Hematopoietic multipotent progenitor cell treated with erythropoietin and hydrocortisone succinate and interleukin-3 and kit ligand, for 15 days (in vitro differentiated cells): ENCODE results near the gene USP6NL.

Experiments used
- DNase-seq: peaks from one replicate; pipeline ENCODE4 v3.0.0-alpha.2; 2015; ENCODE audit warnings: low spot score

Gene USP6NL

DNA sequence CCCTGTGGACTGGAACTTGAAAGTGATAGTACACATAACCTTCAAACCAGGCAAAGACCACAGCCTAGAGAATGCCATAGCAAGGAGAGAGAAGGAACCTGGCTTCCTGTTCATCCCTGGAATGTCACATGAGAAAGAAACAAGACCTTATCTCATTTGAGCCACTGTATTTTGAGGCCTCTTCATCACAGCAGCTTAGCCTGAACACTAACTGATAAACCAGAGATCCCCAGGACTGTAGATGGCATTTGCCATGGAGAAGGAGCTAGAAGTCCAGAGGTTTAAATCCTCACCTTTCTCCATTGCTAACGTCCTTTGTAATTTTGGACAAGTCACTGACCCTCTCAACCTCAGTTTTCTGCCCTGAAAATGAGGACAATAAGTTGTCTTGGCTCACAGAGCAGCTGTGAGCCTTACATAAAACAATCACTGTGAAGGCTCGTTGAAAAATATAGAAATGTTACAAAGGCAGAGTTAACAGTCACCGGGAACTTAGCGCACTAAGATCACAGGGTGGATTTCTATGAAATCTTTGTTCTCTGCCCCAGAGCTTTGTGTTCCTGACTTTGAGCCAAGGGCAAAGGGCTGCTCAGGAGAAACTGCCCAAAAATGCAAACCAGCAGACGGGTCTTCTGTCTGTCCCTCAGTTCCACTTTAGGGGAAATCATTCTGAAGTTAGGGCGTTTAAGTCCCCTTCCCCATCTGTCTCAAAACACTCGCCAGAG, 197.0 kb downstream of the USP6NL start:
- no peak for DNase-seq

DNA sequence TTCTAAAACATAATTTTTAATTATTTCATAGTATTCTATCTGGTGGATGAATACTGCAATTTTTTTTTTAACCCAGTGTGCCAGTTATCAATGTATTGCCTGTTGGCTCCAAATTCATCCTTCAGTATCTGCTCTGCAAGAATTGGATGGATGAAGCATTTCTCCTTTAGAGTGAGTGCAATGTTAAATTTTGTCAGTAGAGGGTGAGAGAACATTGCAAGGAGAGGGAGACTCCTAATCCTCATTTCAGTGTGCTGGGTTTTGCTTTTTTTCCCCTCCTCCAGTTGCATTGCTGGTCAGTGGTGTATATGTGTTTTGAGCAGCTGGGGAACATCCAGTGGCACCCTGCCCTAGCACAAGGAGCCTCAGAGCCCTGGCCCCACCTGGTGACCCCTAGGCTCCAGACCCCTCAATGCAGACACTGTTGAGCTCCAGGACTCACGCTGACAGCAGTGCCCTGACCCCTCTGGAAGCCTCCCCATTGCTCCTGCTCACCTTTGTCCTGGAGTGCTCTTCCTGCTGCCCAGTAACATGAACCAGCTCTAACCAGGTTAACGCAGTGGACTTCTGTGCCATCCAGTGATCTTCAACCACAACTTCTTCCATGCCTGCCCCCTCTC, 199.4 kb downstream of the USP6NL start:
- no peak for DNase-seq

DNA sequence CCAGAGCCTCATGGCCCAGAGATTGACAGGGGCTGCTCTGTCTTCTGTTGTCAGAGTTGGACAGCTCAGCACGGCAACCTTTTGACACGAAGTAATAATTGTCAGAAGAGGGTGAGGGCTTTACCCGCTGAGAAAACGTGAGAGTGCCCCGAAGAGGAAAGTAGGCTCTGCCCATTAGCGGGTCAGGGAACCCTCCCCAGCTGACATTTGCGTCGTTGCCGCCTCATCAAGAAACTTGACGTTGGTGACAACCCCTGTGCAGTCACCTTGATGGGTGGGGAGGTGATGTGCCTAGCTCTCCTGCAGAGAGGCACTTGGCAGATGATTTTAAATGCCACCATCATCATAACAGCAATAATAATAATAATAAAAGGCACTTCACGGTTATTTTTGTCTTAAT, 202.1 kb downstream of the USP6NL start:
- DNase-seq: no peak

DNA sequence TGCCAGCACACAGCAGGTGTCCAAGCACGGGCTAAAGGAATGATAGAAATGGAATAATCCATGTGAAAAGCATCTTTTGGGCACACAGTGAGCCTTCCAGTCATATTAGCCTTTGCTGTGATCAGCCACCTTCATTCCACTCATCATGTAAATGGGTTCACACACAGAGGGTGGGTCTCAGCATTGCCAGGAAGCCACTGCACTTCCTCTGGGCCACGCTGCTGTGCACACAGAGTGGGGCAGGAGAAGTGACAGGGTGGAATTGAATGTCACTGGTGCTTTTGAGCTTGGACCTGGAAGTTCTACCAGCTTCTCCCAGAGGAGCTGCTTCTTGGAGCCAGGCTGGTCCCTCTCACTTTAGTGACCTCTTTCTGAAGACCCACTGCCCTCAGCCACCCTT, 203.5 kb downstream of the USP6NL start:
- no peak for DNase-seq

DNA sequence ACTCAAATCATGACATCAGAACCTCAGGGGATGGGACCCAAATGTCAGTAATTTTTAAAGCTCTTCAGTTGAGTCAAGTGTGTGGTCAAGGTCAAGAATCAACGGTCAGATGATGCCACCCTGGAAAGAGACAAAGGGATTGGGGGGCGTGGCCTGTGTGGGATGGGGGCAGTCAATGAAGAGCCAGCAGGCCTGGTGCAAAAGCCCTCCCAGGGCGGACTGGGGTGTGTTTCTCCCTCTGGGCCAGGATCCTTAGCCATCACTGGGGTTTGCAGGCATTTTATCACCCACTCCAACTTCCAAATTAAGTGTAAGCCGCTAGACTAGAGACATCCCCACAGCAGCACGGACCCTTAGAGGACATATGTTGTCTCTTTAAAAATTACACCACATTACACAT, 204.7 kb downstream of the USP6NL start:
- no peak for DNase-seq

DNA sequence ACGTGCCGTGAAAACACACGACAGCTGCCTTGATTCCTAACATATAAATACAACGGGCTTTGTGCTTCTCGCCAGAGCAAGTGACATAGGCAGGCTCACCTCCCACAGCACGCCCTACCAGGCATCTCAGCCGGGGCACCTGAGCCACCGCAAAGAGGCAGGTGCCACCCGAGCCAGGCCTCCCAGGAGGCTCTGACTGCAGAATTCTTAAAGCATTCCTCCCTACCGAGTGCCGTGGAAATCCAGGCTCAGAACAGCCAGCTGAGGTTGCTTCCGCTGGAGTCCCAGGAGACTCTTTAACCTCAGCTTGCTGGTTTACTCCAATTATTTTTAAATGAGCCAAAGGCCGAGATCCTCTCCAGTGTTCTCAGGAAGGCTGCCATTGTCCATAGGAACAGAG, 206.5 kb downstream of the USP6NL start:
- DNase-seq: no peak
